IMR-90 (cell line): Measurements from ENCODE around the gene CSF2RB. TPM values are rescaled to one million over a fixed set of nuclear protein-coding genes. Genes with fewer than 3 reads are reported as not detected.

Experiments
- ATAC-seq: fragments of 200-7000 bp; cut with Tn5 transposase; 2 replicates; pipeline ENCODE4 v1.9.1; 2020; ENCODE audit warnings: low read depth, mild to moderate bottlenecking, moderate library complexity
- BruUV-seq: library from RNA; stranded (reverse); fragments of 400-500 nt; replicated peaks from 2 replicates; lab custom pipeline; 2021; lab: Mats Ljungman, UMichigan
- CTCF ChIA-PET: fragments of 300-600 bp; formaldehyde crosslinking; extraction: SDS; loops from one replicate; lab custom pipeline; 2021; ENCODE audit warnings: antibody characterized with exemption; lab: Yijun Ruan, JAX
- POLR2A ChIA-PET: fragments of 300-600 bp; sonication (Branson Sonifier 250); formaldehyde crosslinking; loops from one replicate; lab custom pipeline; 2022; ENCODE audit warnings: antibody characterized with exemption; ENCODE audit not compliant: unreplicated experiment; lab: Charles Lee
- DNase-seq: peaks from one replicate; pipeline ENCODE4 v3.0.0; 2013
- H2AFZ ChIP-seq: replicated peaks from 2 replicates; pipeline ENCODE3; 2013; ENCODE audit warnings: low read length, mild to moderate bottlenecking; ENCODE audit not compliant: poor library complexity
- H2AK5ac ChIP-seq: 2 replicates; pipeline ENCODE4 v1.6.1; 2013; ENCODE audit warnings: low read depth, low read length, inconsistent platforms
- H2AK9ac ChIP-seq: replicated peaks from 2 replicates; pipeline ENCODE3; 2013; ENCODE audit warnings: mild to moderate bottlenecking, low read depth, low read length, moderate library complexity; ENCODE audit not compliant: poor library complexity
- H2BK120ac ChIP-seq: 2 replicates; pipeline ENCODE4 v1.6.1; 2013; ENCODE audit warnings: low read depth, low read length, inconsistent platforms
- H2BK15ac ChIP-seq: 3 replicates; pipeline ENCODE4 v1.6.1; 2013; ENCODE audit warnings: low read depth, low read length, inconsistent platforms
- H2BK20ac ChIP-seq: 2 replicates; pipeline ENCODE4 v1.6.1; 2013; ENCODE audit warnings: low read depth, mild to moderate bottlenecking, inconsistent platforms, low read length, moderate library complexity
- H2BK5ac ChIP-seq: 2 replicates; pipeline ENCODE4 v1.6.1; 2013; ENCODE audit warnings: mild to moderate bottlenecking, low read depth, low read length, inconsistent platforms; ENCODE audit not compliant: poor library complexity, severe bottlenecking
- H3K14ac ChIP-seq: replicated peaks from 2 replicates; pipeline ENCODE4 v1.6.1; 2013; ENCODE audit warnings: low read depth, low read length, inconsistent platforms
- H3K18ac ChIP-seq: 2 replicates; pipeline ENCODE4 v1.6.1; 2013; ENCODE audit warnings: low read depth, low read length, control low read depth
- H3K23ac ChIP-seq: 2 replicates; pipeline ENCODE4 v1.6.1; 2013; ENCODE audit warnings: low read depth, low read length, inconsistent platforms
- H3K27ac ChIP-seq: 2 replicates; pipeline ENCODE4 v1.5.1; 2013; ENCODE audit warnings: mild to moderate bottlenecking, control low read depth, low read length; ENCODE audit not compliant: insufficient read depth
- H3K27me3 ChIP-seq: 2 replicates; pipeline ENCODE4 v1.6.1; 2013; ENCODE audit warnings: low read length; ENCODE audit not compliant: control insufficient read depth, insufficient read depth
- H3K36me3 ChIP-seq: 2 replicates; pipeline ENCODE4 v1.6.1; 2013; ENCODE audit warnings: low read length, mixed read lengths; ENCODE audit not compliant: control insufficient read depth, insufficient read depth
- H3K4ac ChIP-seq: 2 replicates; pipeline ENCODE4 v1.6.1; 2013; ENCODE audit warnings: low read depth, low read length, inconsistent platforms
- H3K4me1 ChIP-seq: 2 replicates; pipeline ENCODE4 v1.6.1; 2013; ENCODE audit warnings: low read length, mixed read lengths; ENCODE audit not compliant: control insufficient read depth, insufficient read depth
- H3K4me2 ChIP-seq: 2 replicates; pipeline ENCODE4 v1.6.1; 2013; ENCODE audit warnings: low read depth, mild to moderate bottlenecking, control low read depth, low read length, moderate library complexity
- H3K4me3 ChIP-seq: 2 replicates; pipeline ENCODE4 v1.5.1; 2013; ENCODE audit warnings: low read depth, mild to moderate bottlenecking, control low read depth, low read length, moderate library complexity; ENCODE audit not compliant: insufficient read depth
- H3K56ac ChIP-seq: 2 replicates; pipeline ENCODE4 v1.6.1; 2013; ENCODE audit warnings: low read length, inconsistent platforms; ENCODE audit not compliant: insufficient read depth; ENCODE audit errors: extremely low read depth
- H3K79me1 ChIP-seq, 2 experiments: 2 replicates each; pipeline ENCODE4 v1.6.1; 2013; ENCODE audit warnings: low read length in 2 of 2, inconsistent platforms in 1 of 2, low read depth in 1 of 2
- H3K9ac ChIP-seq: 2 replicates; pipeline ENCODE4 v1.6.1; 2013; ENCODE audit warnings: low read depth, low read length, control low read depth
- H3K9me1 ChIP-seq: 2 replicates; pipeline ENCODE4 v1.6.1; 2013; ENCODE audit warnings: low read length, inconsistent platforms; ENCODE audit not compliant: insufficient read depth
- H3K9me3 ChIP-seq: 2 replicates; pipeline ENCODE4 v1.6.1; 2013; ENCODE audit warnings: low read length; ENCODE audit not compliant: control insufficient read depth, insufficient read depth
- H4K20me1 ChIP-seq: 2 replicates; pipeline ENCODE4 v1.6.1; 2013; ENCODE audit warnings: low read length, inconsistent platforms; ENCODE audit not compliant: insufficient read depth
- H4K5ac ChIP-seq: 2 replicates; pipeline ENCODE4 v1.6.1; 2013; ENCODE audit warnings: mild to moderate bottlenecking, low read depth, low read length, control low read depth
- H4K8ac ChIP-seq, 2 experiments: 2 replicates each; pipeline ENCODE4 v1.6.1; 2013; ENCODE audit warnings: low read depth in 2 of 2, low read length in 2 of 2, control low read depth in 1 of 2, inconsistent platforms in 1 of 2
- H4K91ac ChIP-seq: 2 replicates; pipeline ENCODE4 v1.6.1; 2013; ENCODE audit warnings: low read depth, low read length, inconsistent platforms; ENCODE audit not compliant: insufficient read depth
- BHLHE40 ChIP-seq: fragments of 150-350 bp; IDR thresholded peaks from 2 replicates; pipeline ENCODE4 v1.6.1; 2016; ENCODE audit warnings: mild to moderate bottlenecking, low read depth, low read length
- CEBPB ChIP-seq: IDR thresholded peaks from 2 replicates; pipeline ENCODE4 v1.6.1; 2012; ENCODE audit warnings: low read depth, low read length, improper control_type of control experiment
- CHD1 ChIP-seq: IDR thresholded peaks from 2 replicates; pipeline ENCODE4 v1.6.1; 2012; ENCODE audit warnings: low read depth, low read length, improper control_type of control experiment
- CTCF ChIP-seq: conservative IDR thresholded peaks from 2 replicates; pipeline ENCODE4 v1.5.1; 2012; ENCODE audit warnings: mild to moderate bottlenecking, low read depth, low read length, improper control_type of control experiment
- ELK1 ChIP-seq: fragments of 150-350 bp; IDR thresholded peaks from 2 replicates; pipeline ENCODE4 v1.6.1; 2016; ENCODE audit warnings: low read depth, mild to moderate bottlenecking, low read length, moderate library complexity, borderline replicate concordance
- FOS ChIP-seq: fragments of 150-350 bp; IDR thresholded peaks from 2 replicates; pipeline ENCODE4 v1.6.1; 2016; ENCODE audit warnings: low read depth, low read length
- MAFK ChIP-seq: IDR thresholded peaks from 2 replicates; pipeline ENCODE4 v1.6.1; 2012; ENCODE audit warnings: low read depth, low read length, improper control_type of control experiment
- MAZ ChIP-seq: IDR thresholded peaks from 2 replicates; pipeline ENCODE4 v1.6.1; 2012; ENCODE audit warnings: low read depth, mild to moderate bottlenecking, low read length, improper control_type of control experiment, moderate library complexity, borderline replicate concordance
- MXI1 ChIP-seq: IDR thresholded peaks from 2 replicates; pipeline ENCODE4 v1.6.1; 2012; ENCODE audit warnings: low read depth, mild to moderate bottlenecking, low read length, moderate library complexity, borderline replicate concordance
- NFE2L2 ChIP-seq: fragments of 150-350 bp; IDR thresholded peaks from 2 replicates; pipeline ENCODE4 v1.6.1; 2016; ENCODE audit warnings: low read depth, mild to moderate bottlenecking, low read length
- POLR2A ChIP-seq: IDR thresholded peaks from 2 replicates; pipeline ENCODE4 v1.6.1; 2012; ENCODE audit warnings: mild to moderate bottlenecking, low read depth, low read length
- RAD21 ChIP-seq: IDR thresholded peaks from 2 replicates; pipeline ENCODE4 v1.6.1; 2012; ENCODE audit warnings: low read length, improper control_type of control experiment
- RCOR1 ChIP-seq: IDR thresholded peaks from 2 replicates; pipeline ENCODE4 v1.6.1; 2012; ENCODE audit warnings: mild to moderate bottlenecking, low read length, improper control_type of control experiment; ENCODE audit not compliant: insufficient replicate concordance
- RFX5 ChIP-seq: IDR thresholded peaks from 2 replicates; pipeline ENCODE4 v1.8.0; 2012; ENCODE audit warnings: low read depth, mild to moderate bottlenecking, low read length, moderate library complexity
- SMC3 ChIP-seq: fragments of 150-350 bp; IDR thresholded peaks from 2 replicates; pipeline ENCODE4 v1.6.1; 2016; ENCODE audit warnings: low read depth, mild to moderate bottlenecking, antibody characterized with exemption, low read length, moderate library complexity
- USF2 ChIP-seq: fragments of 150-350 bp; IDR thresholded peaks from 2 replicates; pipeline ENCODE4 v1.6.1; 2017; ENCODE audit warnings: mild to moderate bottlenecking, antibody characterized with exemption, low read length, low read depth
- WGBS, 2 experiments: methylation state at CpG; one replicate each; pipeline versions ENCODE4 v1.1.5 to v1.1.7; 2013; ENCODE audit warnings: missing lambda C conversion rate in 2 of 2; ENCODE audit not compliant: insufficient read length in 1 of 2; ENCODE audit errors: extremely low coverage in 2 of 2; 5-methylcytosine and 5-hydroxymethylcytosine counted together
- dilution Hi-C: fragments of 300-500 bp; cut with HindIII; formaldehyde crosslinking; loops from one replicate; pipeline ENCODE4 v1.14.3; 2018; ENCODE audit warnings: low sequenced_read_pairs; ENCODE audit not compliant: unreplicated experiment
- in situ Hi-C: fragments of 300-500 bp; cut with MboI; formaldehyde crosslinking; loops from 3 replicates; pipeline ENCODE4 v1.14.3; 2019; ENCODE audit warnings: low sequenced_read_pairs, inconsistent platforms, mixed read lengths
- intact Hi-C: fragments of 100-400 bp; cut with micrococcal nuclease; formaldehyde crosslinking; loops from 2 replicates; pipeline ENCODE4 v1.10.0; 2022
- polyA plus RNA-seq, 3 experiments: library from polyadenylated mRNA; depleted of rRNA; stranded (reverse); fragments of >200 nt; gene quantifications; 2 replicates each; pipeline ENCODE4 v1.2.3, GENCODE V29; 2012; ENCODE audit warnings: low replicate concordance in 1 of 3
- total RNA-seq: library from RNA; depleted of rRNA; stranded (reverse); fragments of >200 nt; gene quantifications from 2 replicates; pipeline ENCODE4 v1.2.3, GENCODE V29; 2012

The CSF2RB gene
- total and polyA plus RNA-seq, 2 of the 4 experiments (the other 2 are of a cell fraction), result not detected

GRCh38 chr22:36902143-36902926, 11.1 kb upstream of the CSF2RB start:
- H3K27me3 ChIP-seq, result peaks cover 23% of the 10 kb centered on the region
- no peak overlapping the region for H3K14ac ChIP-seq
- dilution Hi-C loops (no loop called here), intact Hi-C loops (no loop called here), in situ Hi-C loops (no loop called here)
- no peak overlapping the region for H3K18ac ChIP-seq
- H3K9me3 ChIP-seq, result 0 out of 2 replicates have a peak, but pooled peaks cover 2% of the 10 kb centered on the region
- no peak overlapping the region for H4K8ac ChIP-seq
- H2AK5ac ChIP-seq, result no peak overlapping the region
- DNase-seq (no peak), ATAC-seq (no peak)
- CTCF ChIA-PET, result no interaction called here
- no peak overlapping the region for H2BK5ac ChIP-seq
- H2AFZ ChIP-seq, result no peak overlapping the region
- no peak overlapping the region for H2BK20ac ChIP-seq
- no peak overlapping the region for H2BK15ac ChIP-seq
- no peak overlapping the region for H3K56ac ChIP-seq
- H3K36me3 ChIP-seq, result no peaks in the 10 kb centered on the region
- no peak overlapping the region for H4K91ac ChIP-seq
- H3K9ac ChIP-seq, result no peak overlapping the region
- no peak overlapping the region for H3K4me3 ChIP-seq
- TF ChIP-seq CHD1 (no peak), RCOR1 (no peak), CEBPB (no peak), POLR2A (no peak), BHLHE40 (no peak), SMC3 (no peak), FOS (no peak), USF2 (no peak), RAD21 (no peak), MAFK (no peak), RFX5 (no peak), MXI1 (no peak), MAZ (no peak), ELK1 (no peak), NFE2L2 (no peak), CTCF (no peak)
- H2BK120ac ChIP-seq, result no peak overlapping the region
- POLR2A ChIA-PET, result no interaction called here
- H3K4ac ChIP-seq, result no peak overlapping the region
- H4K5ac ChIP-seq, result no peak overlapping the region
- H3K23ac ChIP-seq, result no peak overlapping the region
- WGBS, 2 experiments, result 67% methylated on average over 1 of the region's 8 CpGs; no CpG with 5 or more reads in 1 of the 2 experiments
- H4K20me1 ChIP-seq, result no peaks in the 10 kb centered on the region
- no peaks in the 10 kb centered on the region for H3K4me1 ChIP-seq
- H3K4me2 ChIP-seq, result no peak overlapping the region
- no peak overlapping the region for H3K27ac ChIP-seq
- BruUV-seq, result no TSS peak
- H2AK9ac ChIP-seq, result no peak overlapping the region
- H3K79me1 ChIP-seq, result no peaks in the 10 kb centered on the region
- H3K9me1 ChIP-seq, result no peaks in the 10 kb centered on the region
